SKM-1 (cell line): Measurements from ENCODE around the gene COQ2.
A peak's percentile ranks its signal among the peaks of the same experiment; 100 is the strongest.
"Not testable (repeated sequence)": the region's sequence is repeated elsewhere in the genome, so short reads cannot be mapped to it uniquely, and the experiment has no call there.

Experiments
- DNase-seq: peaks from one replicate; lab custom pipeline; 2025; ENCODE audit not compliant: unreplicated experiment; lab: John Stamatoyannopoulos, UW

Gene COQ2

GRCh38 chr4:83250687-83251446, 33.7 kb downstream of the COQ2 start:
- no peak for DNase-seq

- DNase-seq = no peak
Measured at GRCh38 chr4:83248486-83248885, 36.1 kb downstream of the COQ2 start.

GRCh38 chr4:83247415-83248357, 36.9 kb downstream of the COQ2 start:
- no peak for DNase-seq

DNA sequence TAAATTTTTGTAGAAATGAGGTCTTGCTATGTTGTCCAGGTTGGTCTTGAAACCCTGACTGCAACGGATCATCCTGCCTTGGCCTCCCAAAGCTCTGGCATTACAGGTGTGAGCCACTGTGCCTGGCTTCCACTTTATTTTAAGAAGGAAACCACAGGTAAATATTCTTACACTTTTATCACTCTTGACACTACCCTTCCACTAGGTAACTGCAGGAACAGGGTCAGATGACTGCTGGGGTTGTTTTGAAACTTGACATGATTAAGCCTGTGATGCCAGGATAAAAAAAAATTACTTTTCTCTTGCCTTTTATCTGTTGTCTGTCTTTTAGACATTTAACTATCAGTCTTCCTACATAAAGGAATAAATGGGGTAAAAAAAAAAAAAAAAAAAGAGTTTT, 43.5 kb downstream of the COQ2 start:
- DNase-seq = no peak

DNA sequence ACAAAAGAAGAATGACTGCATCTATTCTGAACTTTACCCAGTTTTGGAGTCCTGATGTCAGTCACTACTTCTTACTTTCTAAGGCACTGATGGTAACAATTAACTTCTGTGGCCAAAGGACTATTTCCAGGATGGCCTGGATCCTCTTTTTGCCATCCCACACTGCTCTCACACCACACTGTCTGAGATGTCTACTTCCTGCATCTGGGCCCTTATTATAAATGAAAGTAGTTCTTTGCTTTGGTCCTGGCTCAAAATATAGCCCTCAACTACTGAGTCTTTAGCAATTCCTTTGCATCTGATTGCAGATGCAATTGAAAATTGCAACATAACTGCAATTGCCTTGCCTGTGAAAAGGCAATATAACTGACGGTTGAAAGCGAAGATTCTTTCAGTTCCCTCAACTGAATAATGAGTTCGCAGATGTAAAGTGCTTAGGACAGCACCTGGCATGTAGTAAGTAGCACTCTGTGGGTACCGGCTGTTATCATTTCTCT, 44.2 kb downstream of the COQ2 start:
- peak; percentile 96 for DNase-seq

DNA sequence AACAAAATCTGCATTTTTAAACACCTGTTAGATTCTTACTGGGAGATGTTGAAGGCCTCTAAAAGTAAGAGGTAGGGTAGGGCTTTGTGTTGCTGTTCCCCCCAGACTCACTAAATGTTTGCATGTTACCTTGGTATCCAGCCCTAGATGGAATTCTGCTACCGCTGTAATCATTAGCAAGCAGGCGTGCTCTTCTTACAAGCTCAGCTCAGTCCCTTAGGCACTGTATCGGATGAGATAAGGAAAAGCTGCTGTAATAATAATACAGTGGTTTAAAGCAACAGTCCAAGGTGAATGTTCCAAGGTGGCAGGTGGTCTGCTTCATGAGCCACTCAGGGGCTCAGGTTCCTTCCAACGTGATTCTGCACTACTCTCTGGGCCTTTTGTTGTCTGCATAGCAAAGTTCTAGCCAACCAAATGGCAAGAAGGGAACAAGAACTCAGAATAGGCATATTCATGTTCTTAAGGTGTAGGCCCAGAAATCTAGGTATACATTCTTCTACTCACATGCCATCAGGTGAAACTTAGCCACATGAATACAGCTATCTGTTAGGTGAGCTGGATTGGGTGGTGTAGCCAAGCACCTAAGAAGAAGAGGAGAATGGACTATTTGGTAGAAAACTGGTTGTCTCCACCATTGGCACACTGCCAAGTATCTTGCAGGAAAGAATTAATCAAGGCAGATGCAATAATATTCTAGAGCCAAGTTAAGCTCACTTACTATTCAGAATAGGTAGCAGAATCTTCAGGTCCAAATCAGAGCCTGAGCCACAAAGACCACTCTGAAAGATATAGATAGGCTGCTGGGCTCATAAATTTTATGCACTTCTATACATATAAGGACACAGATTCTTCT, 46.0 kb downstream of the COQ2 start:
- no peak for DNase-seq

- DNase-seq = no peak
Measured at GRCh38 chr4:83237591-83237990, 47.0 kb downstream of the COQ2 start.

DNA sequence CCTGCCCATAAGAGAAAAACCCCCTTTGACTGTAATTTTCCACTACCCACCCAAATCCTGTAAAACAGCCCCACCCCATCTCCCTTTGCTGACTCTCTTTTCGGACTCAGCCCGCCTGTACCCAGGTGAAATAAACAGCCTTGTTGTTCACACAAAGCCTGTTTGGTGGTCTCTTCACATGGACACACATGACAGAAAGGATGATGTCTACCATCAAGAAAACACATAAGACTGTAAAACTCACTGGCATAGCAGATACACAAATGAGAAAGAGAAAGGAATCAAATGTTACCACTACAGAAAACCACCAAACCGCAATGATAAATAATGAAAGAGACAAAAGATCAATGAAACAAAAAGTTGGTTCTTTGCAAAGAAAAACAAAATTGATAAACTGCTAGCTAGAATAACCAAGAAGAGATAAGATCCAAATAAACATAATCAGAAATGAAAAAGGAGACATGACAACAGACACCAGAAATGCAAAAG, 48.9 kb downstream of the COQ2 start:
- not testable (repeated sequence) for DNase-seq

DNA sequence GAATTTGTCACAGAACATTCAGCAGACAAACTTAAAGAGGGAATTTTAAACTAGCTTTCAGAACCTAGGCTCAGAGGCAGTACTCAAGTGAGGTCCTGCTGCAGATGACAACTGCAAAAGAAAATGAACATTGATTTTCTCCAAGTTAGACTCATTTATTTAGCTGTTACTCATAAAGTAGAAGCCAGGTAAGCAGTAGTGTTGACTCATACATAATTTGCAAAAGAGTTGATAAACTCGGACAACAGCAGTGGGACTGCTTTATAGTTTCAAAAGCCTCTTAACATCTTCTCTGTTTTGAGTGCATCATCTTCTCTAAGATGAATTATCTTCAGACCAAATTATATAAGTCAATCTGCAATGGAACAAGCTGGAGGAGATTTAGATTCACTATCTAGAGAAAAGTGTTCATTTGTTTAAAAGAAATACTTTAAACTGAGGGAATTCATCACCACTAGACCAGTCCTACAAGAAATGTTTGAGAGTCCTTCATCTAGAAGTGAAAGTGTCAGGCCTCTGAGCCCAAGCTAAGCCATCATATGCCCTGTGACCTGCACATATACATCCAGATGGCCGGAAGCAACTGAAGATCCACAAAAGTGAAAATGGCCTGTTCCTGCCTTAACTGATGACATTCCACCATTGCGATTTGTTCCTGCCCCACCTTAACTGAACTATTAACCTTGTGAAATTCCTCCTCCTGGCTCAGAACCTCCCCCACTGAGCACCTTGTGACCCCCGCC, 49.5 kb downstream of the COQ2 start:
- no peak for DNase-seq

DNA sequence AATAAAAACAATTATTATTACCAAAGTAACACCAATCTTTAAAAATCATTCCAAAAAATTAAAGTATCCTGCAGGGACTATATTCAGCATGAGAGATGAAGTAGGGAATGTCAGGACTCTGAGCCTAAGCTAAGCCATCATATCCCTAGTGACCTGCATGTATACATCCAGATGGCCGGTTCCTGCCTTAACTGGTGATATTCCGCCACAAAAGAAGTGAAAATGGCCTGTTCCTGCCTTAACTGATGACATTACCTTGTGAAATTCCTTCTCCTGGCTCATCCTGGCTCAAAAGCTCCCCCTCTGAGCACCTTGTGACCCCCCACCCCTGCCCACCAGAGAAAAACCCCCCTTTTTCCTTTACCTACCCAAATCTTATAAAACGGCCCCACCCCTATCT, 50.2 kb downstream of the COQ2 start:
- not testable (repeated sequence) for DNase-seq

GRCh38 chr4:83232082-83232481, 52.5 kb downstream of the COQ2 start:
- peak; percentile 53 for DNase-seq

DNA sequence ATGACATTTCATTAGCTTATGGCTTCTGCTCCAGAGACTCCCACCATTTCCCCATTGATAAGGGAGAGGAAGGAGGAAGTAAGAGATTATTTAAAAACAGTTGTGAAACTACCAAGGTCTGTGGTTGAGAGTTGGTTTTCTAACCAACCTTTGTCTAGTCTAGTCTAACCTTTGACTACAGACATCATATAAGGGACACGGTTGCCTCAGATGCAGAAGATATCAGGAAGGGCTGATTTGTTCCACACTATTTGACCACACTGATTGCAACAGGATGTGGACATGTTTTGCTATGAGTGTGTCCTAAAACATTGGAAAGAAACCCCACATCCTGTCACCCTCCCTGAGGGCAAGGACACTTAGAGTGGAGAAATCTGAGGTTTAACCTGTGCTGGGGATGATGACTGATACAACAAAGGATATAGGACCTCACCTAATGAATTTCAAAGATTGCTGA, 53.0 kb downstream of the COQ2 start:
- peak; percentile 98 for DNase-seq

GRCh38 chr4:83230928-83231327, 53.7 kb downstream of the COQ2 start:
- peak; percentile 36 for DNase-seq

DNA sequence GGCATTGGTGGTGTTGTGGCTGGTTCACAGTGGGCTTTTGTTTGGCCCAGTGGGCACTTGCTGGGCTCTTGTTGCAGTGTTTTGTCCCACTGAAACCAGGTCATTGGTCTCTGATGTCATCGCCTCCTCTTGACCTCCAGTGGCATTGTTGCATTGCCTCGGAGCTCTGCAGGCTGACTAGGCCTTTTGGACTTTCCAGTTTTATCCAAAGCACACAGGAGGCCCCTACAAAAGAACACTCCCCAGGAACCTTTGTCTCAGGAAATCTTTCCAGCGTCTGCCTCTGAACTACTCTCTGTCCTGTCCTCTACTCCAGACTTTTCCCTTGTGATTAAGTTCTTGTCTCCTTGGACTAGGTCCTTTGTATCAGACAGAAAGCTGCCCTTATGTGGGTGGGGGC, 54.8 kb downstream of the COQ2 start:
- DNase-seq = no peak

- DNase-seq = no peak
Measured at GRCh38 chr4:83228231-83228630, 56.4 kb downstream of the COQ2 start.

GRCh38 chr4:83224502-83225197, 59.9 kb downstream of the COQ2 start:
- no peak for DNase-seq

- no peak for DNase-seq
Measured at GRCh38 chr4:83223781-83224180, 60.8 kb downstream of the COQ2 start.

GRCh38 chr4:83221897-83222441, 62.6 kb downstream of the COQ2 start:
- no peak for DNase-seq
